ENCODE measurements around the gene KCNQ2.

GRCh38 chr20:63472862-63473390 is 471 bp upstream of the KCNQ2 start:
- no peak for TF ChIP-seq CTCF (IDR thresholded peaks at IDR 0.05; ENCODE audit: low read depth, low read length, poor library complexity, severe bottlenecking)
- no peak for TF ChIP-seq EZH2phosphoT487 (IDR thresholded peaks at IDR 0.05; ENCODE audit: borderline replicate concordance, low read length)
